Right lobe of liver (tissue), 6 donors: ENCODE data around the gene ITPKB. TPM values are rescaled to one million over a fixed set of nuclear protein-coding genes. Genes with fewer than 3 reads are reported as not detected.

ENCODE experiments used
- ATAC-seq, 4 donors: fragments of 200-7000 bp; cut with Tn5 transposase; one replicate each; pipeline ENCODE4 v1.9.1; 2020; ENCODE audit warnings: mild to moderate bottlenecking in 4 of 4, moderate library complexity in 4 of 4
- DNase-seq, 3 donors: peaks; one replicate each; pipeline ENCODE4 v3.0.0-alpha.2; 2020
- H3K27ac ChIP-seq, 3 donors: fragments of 200-600 bp; one replicate each; pipeline ENCODE4 v1.8.0; 2022
- H3K27me3 ChIP-seq, 2 donors: fragments of 200-600 bp; one replicate each; pipeline ENCODE4 v1.8.0; 2022
- H3K36me3 ChIP-seq, 4 donors: fragments of 200-600 bp; sonication (generic) in 1 of 4; one replicate each; pipeline versions ENCODE4 v1.5.1 to v1.8.0; 2017 to 2022; ENCODE audit warnings: control low read depth in 1 of 4
- H3K4me1 ChIP-seq, 4 donors: fragments of 200-600 bp; sonication (generic) in 1 of 4; one replicate each; pipeline versions ENCODE4 v1.5.1 to v1.8.0; 2017 to 2022; ENCODE audit warnings: control low read depth in 1 of 4
- H3K4me3 ChIP-seq, 3 donors: fragments of 200-600 bp; one replicate each; pipeline ENCODE4 v1.8.0; 2022
- H3K9me3 ChIP-seq, 4 donors: fragments of 200-600 bp; sonication (generic) in 1 of 4; one replicate each; pipeline versions ENCODE4 v1.5.1 to v1.8.0; 2017 to 2022; ENCODE audit warnings: control low read depth in 1 of 4
- CTCF ChIP-seq, 4 donors: fragments of 200-600 bp in 3 of 4; fragments of 450-650 bp in 1 of 4; IDR thresholded peaks; one replicate each; pipeline versions ENCODE4 v1.5.1 to v1.8.0; 2016 to 2022; ENCODE audit warnings: antibody characterized with exemption in 4 of 4, mild to moderate bottlenecking in 2 of 4
- POLR2A ChIP-seq: fragments of 450-650 bp; IDR thresholded peaks from one replicate; pipeline ENCODE4 v1.6.1; 2017; ENCODE audit warnings: antibody characterized with exemption, mild to moderate bottlenecking
- WGBS: methylation state at CpG from one replicate; pipeline ENCODE4 v1.1.6; 2018; ENCODE audit warnings: low coverage, low lambda C conversion rate; ENCODE audit not compliant: insufficient coverage; ENCODE audit errors: missing lambda C conversion rate; 5-methylcytosine and 5-hydroxymethylcytosine counted together
- intact Hi-C, 2 donors: fragments of 100-400 bp; cut with DNase I; formaldehyde crosslinking; loops; one replicate each; pipeline versions ENCODE4 v1.11.2 to v1.14.1; 2022
- total RNA-seq, 6 experiments: library from RNA; depleted of rRNA in 2 of 6; stranded (reverse); fragments of >200 nt in 2 of 6; fragmentation: NEBNext Ultra II Directional in 3 of 6; extraction: Animal tissue kit (Norgen Biotek cat#: 25700) in 3 of 6; gene quantifications; one replicate each; pipeline versions ENCODE4 v1.1.0 to v1.2.4, GENCODE V29; 2016 to 2023
- donor health status: DM: no; HTN: yes; CAD: no.
- donor health status: DM: no; HTN: no; CAD: no.
- donor health status: DM: no; HTN: no; CAD: no.
- donor health status: DM: no; HTN: yes; CAD: no.
- donor health status: DM: no; HTN: yes; CAD: no.

ITPKB gene
- total RNA-seq, 6 experiments from 2014 or later = 2.1 to 4.1 (median 3.4) TPM

- no peak for ATAC-seq
- H3K4me1 ChIP-seq = no peaks in the 10 kb centered on the region
- H3K36me3 ChIP-seq = no peaks in the 10 kb centered on the region
- WGBS = 70% methylated on average over 9 of the region's 12 CpGs
- H3K9me3 ChIP-seq = no peaks in the 10 kb centered on the region
- no peak overlapping the region for H3K4me3 ChIP-seq
- H3K27me3 ChIP-seq = no peaks in the 10 kb centered on the region
- no peak overlapping the region for H3K27ac ChIP-seq
- intact Hi-C loops = no loop called here
- no peak for TF ChIP-seq CTCF (IDR thresholded peaks at IDR 0.05)
- no peak for DNase-seq
Measured at GRCh38 chr1:226686440-226687425, 52.3 kb downstream of the ITPKB start.

- no peak overlapping the region for H3K27ac ChIP-seq
- ATAC-seq = no peak
- no peak for TF ChIP-seq POLR2A
- TF ChIP-seq CTCF (IDR thresholded peaks at IDR 0.05) = no peak
- DNase-seq = no peak
- no peaks in the 10 kb centered on the region for H3K9me3 ChIP-seq
- intact Hi-C loops = no loop called here
- WGBS = 70% methylated on average over 8 of the region's 11 CpGs
- no peaks in the 10 kb centered on the region for H3K36me3 ChIP-seq
- H3K27me3 ChIP-seq = no peaks in the 10 kb centered on the region
- H3K4me3 ChIP-seq = no peak overlapping the region
- no peaks in the 10 kb centered on the region for H3K4me1 ChIP-seq
Measured at GRCh38 chr1:226685196-226685820, 53.8 kb downstream of the ITPKB start.

- H3K4me1 ChIP-seq = peaks cover 0 to 8% (median 2%) of the 10 kb centered on the region in 4 donors
- H3K9me3 ChIP-seq = no peaks in the 10 kb centered on the region
- no peak overlapping the region for H3K4me3 ChIP-seq
- no peaks in the 10 kb centered on the region for H3K27me3 ChIP-seq
- 57% methylated on average over 7 of the region's 7 CpGs for WGBS
- intact Hi-C loops = no loop called here
- H3K36me3 ChIP-seq = no peaks in the 10 kb centered on the region
- H3K27ac ChIP-seq = no peak overlapping the region
- DNase-seq (no peak), ATAC-seq (no peak)
- TF ChIP-seq POLR2A (no peak), CTCF (IDR thresholded peaks at IDR 0.05) (no peak)
Measured at GRCh38 chr1:226684026-226684425, 55.1 kb downstream of the ITPKB start.

GRCh38 chr1:226682871-226683814 is 55.9 kb downstream of the ITPKB start:
- Histone ChIP-seq H3K9me3 (no peaks in the 10 kb centered on the region), H3K4me3 (no peak overlapping the region), H3K4me1 (peaks cover 0 to 8% (median 2%) of the 10 kb centered on the region in 4 donors), H3K27ac (no peak overlapping the region), H3K27me3 (no peaks in the 10 kb centered on the region), H3K36me3 (no peaks in the 10 kb centered on the region)
- intact Hi-C loops = no loop called here
- 68% methylated on average over 8 of the region's 9 CpGs for WGBS
- ATAC-seq (no peak), DNase-seq (no peak)
- no peak for TF ChIP-seq POLR2A
- TF ChIP-seq CTCF (IDR thresholded peaks at IDR 0.05) = no peak
